HG02943 (cell line): Measurements from ENCODE around the gene MTNR1A.

Experiments used
- ATAC-seq: cut with Tn5 transposase; IDR thresholded peaks from one replicate; pipeline ENCODE4 v1.9.1; 2021; ENCODE audit warnings: mild to moderate bottlenecking, low read depth, moderate library complexity; ENCODE audit not compliant: unreplicated experiment

MTNR1A gene

GRCh38 chr4:186554914-186555827 is at the start of gene MTNR1A:
MTNR1A (minus strand) TSS chr4:186555567; CDS start chr4:186555365, 202 bp downstream.
- ATAC-seq = no peak

- no peak for ATAC-seq
Observed at GRCh38 chr4:186604124-186604807, 48.9 kb upstream of the MTNR1A start.

GRCh38 chr4:186602978-186603377 is 47.6 kb upstream of the MTNR1A start:
- ATAC-seq = no peak

- ATAC-seq = no peak
Observed at GRCh38 chr4:186599483-186599882, 44.1 kb upstream of the MTNR1A start.

- ATAC-seq = no peak
Observed at GRCh38 chr4:186598686-186599085, 43.3 kb upstream of the MTNR1A start.

- ATAC-seq = no peak
Observed at GRCh38 chr4:186596850-186597390, 41.6 kb upstream of the MTNR1A start.

- no peak for ATAC-seq
Observed at GRCh38 chr4:186596346-186596745, 41.0 kb upstream of the MTNR1A start.

GRCh38 chr4:186593587-186593973 is 38.2 kb upstream of the MTNR1A start:
- no peak for ATAC-seq

GRCh38 chr4:186592966-186593586 is 37.7 kb upstream of the MTNR1A start:
- ATAC-seq = no peak

- no peak for ATAC-seq
Observed at GRCh38 chr4:186592445-186592844, 37.1 kb upstream of the MTNR1A start.

- ATAC-seq = no peak
Observed at GRCh38 chr4:186591651-186592050, 36.3 kb upstream of the MTNR1A start.

- ATAC-seq = no peak
Observed at GRCh38 chr4:186588503-186588902, 33.1 kb upstream of the MTNR1A start.

- ATAC-seq = no peak
Observed at GRCh38 chr4:186587416-186588018, 32.1 kb upstream of the MTNR1A start.

GRCh38 chr4:186586205-186586604 is 30.8 kb upstream of the MTNR1A start:
- no peak for ATAC-seq

- no peak for ATAC-seq
Observed at GRCh38 chr4:186584912-186585311, 29.5 kb upstream of the MTNR1A start.

GRCh38 chr4:186581421-186581820 is 26.1 kb upstream of the MTNR1A start:
- no peak for ATAC-seq

- ATAC-seq = no peak
Observed at GRCh38 chr4:186580669-186581068, 25.3 kb upstream of the MTNR1A start.

GRCh38 chr4:186570193-186570996 is 15.0 kb upstream of the MTNR1A start:
- no peak for ATAC-seq

- ATAC-seq = no peak
Observed at GRCh38 chr4:186569533-186570192, 14.3 kb upstream of the MTNR1A start.
